Measurements from ENCODE around the gene RASGRP2. TPM values are rescaled to one million over a fixed set of nuclear protein-coding genes. Genes with fewer than 3 reads are reported as not detected.

The RASGRP2 gene
- total RNA-seq, 1 donor from 2014 or later: 0.96 TPM

DNA sequence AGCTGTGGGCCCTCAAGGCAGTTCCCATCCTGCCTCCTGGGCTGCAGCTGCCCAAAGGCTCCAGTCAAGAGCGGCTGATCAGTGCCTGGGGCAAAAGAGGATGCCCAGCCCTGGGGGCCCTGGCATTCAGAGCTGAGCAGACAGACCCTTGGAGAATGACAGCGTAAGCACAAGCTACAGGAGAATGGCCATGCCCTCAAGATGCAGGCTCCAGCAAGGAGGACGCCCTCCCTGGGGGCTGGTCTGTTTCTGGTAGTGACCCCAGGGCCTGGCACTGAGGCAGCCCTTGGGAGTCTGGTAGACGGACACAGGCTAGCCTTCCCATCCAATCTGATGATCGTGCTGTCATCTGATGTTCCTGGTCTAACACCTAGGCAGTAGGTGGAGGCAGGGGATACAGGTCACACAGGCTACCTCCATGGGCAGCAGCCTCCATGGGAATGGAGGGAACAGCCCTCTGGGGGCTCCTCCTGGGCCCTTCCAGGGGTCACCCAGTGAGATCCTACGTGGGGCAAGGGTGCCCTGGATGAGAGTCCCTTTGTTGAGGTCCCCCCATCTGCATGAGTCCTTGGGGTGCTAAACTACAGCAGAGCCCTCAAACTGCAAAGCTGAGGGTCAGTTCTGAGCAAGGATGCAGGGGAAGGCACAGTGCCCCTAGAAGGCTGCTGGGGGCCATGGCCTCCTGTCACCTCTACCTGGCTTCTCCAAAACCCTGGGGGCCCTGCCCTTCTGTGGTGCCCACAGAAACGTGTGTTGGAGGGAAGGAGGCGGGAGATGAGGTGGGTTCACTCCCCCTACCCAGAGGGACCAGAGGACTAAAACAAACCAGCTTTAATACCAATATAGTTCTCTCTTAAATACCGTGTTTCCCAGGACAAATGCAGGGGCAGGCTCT is 44.6 kb upstream of the RASGRP2 start:
- no peaks in the 10 kb centered on the region for H3K27me3 ChIP-seq (ENCODE audit: control insufficient read depth, insufficient read depth, low read length)
- no peak for DNase-seq (ENCODE audit: low read depth)
- no peaks in the 10 kb centered on the region for H3K36me3 ChIP-seq (ENCODE audit: control insufficient read depth, insufficient read depth, low read length)
- H3K4me3 ChIP-seq (ENCODE audit: low read depth, low read length): no peak overlapping the region
- TF ChIP-seq, protein P1, sequence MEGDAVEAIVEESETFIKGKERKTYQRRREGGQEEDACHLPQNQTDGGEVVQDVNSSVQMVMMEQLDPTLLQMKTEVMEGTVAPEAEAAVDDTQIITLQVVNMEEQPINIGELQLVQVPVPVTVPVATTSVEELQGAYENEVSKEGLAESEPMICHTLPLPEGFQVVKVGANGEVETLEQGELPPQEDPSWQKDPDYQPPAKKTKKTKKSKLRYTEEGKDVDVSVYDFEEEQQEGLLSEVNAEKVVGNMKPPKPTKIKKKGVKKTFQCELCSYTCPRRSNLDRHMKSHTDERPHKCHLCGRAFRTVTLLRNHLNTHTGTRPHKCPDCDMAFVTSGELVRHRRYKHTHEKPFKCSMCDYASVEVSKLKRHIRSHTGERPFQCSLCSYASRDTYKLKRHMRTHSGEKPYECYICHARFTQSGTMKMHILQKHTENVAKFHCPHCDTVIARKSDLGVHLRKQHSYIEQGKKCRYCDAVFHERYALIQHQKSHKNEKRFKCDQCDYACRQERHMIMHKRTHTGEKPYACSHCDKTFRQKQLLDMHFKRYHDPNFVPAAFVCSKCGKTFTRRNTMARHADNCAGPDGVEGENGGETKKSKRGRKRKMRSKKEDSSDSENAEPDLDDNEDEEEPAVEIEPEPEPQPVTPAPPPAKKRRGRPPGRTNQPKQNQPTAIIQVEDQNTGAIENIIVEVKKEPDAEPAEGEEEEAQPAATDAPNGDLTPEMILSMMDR (IDR thresholded peaks at IDR 0.05; ENCODE audit: insufficient read depth, low read length, poor library complexity, severe bottlenecking): no peak

DNA sequence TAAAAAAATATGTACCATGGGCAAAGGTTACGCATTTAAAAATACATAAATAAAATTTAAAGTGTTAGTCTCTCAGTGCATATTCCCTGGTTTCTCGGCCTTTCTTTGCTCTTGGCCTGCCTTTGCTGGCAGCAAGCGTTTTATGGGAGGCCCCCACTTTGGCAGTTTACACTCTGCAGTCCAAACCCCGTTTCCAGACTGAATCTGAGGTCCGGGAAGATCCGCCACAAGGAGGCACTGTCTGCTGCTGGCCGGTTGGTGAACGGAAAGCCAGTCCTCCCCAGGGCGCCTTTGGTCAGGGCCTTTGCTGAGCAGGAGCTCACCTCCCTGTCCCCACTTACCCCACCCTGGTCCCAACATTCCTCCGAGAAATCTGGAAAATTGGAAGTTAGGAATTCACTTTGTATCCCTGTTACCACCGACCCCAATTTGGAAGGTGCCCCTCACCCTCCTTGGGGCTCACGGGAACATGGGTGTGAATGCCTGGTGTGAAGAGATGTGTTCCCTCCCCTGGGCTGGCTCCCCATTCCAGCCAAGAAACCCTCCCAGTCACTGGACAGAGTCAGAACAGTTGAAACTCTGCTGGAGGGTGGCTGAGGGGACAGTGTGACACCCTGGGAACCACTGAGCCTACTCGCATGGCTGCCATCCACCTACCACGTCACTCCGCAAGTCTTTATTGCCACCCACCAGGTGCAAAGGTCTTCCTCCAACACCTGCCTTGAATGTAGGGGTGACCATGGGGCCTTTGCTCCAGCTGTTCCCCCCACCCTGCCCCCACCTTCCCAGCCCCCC is 43.8 kb upstream of the RASGRP2 start:
- no peak for DNase-seq (ENCODE audit: low read depth)
- Histone ChIP-seq H3K27me3 (ENCODE audit: control insufficient read depth, insufficient read depth, low read length) (no peaks in the 10 kb centered on the region), H3K36me3 (ENCODE audit: control insufficient read depth, insufficient read depth, low read length) (no peaks in the 10 kb centered on the region), H3K4me3 (ENCODE audit: low read depth, low read length) (no peak overlapping the region)
- TF ChIP-seq, protein P1 (IDR thresholded peaks at IDR 0.05; ENCODE audit: insufficient read depth, low read length, poor library complexity, severe bottlenecking): peak; percentile 92

DNA sequence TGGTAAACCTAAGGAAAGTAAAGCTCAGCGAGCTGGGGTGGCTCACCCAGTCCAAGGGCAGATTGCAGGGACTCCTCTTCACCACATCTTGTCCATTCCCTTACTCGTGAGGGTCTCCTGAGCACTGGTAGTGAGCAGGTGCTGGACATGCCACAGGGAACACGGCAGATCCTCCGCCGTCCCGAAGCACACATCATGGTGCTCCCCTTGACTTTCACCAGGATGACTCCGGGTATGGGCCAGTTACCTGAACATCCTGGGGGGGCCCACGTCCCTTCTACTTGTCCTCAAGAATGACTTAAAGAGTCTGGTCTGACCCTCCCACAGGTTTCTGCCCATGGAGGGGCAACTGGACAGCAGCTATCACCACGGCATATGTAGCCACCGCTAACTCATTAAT is 42.4 kb upstream of the RASGRP2 start:
- Histone ChIP-seq H3K27me3 (ENCODE audit: control insufficient read depth, insufficient read depth, low read length) (no peaks in the 10 kb centered on the region), H3K36me3 (ENCODE audit: control insufficient read depth, insufficient read depth, low read length) (no peaks in the 10 kb centered on the region), H3K4me3 (ENCODE audit: low read depth, low read length) (no peak overlapping the region)
- TF ChIP-seq, protein P1 (IDR thresholded peaks at IDR 0.05; ENCODE audit: insufficient read depth, low read length, poor library complexity, severe bottlenecking): no peak
- no peak for DNase-seq (ENCODE audit: low read depth)

DNA sequence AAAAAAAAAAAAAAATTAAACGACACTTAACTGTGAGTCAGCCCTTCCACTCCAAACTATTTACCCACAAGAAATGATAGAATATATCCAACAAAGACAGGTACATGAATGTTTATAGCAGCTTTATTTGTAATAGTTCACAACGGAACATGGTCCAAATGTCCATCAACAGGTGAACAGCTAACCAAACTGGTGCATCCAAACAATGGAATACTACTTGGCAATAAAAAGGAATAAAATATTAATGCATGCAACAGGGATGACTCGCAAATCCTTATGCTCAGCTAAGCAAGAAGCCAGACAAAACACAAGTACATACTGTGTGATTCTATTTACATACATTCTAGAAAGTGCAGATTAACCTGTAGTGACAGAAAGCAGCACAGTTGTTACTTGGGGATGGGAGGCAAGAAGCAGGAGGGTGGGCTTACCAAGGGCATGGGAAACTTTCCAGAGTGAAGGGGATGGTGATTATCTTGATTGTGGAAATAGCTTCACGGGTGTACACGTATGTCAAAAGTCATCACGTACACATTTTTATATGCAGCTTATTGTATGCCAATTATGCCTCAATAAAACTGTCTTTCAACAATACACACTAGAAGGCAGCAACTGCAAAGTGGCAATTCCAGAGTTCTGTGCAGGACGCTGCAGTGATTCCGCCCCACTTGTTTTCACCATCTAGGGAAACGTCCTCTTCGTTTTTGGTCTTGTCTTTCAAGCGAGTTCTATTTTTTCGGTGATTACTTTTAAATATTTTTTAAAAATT is 41.1 kb upstream of the RASGRP2 start:
- no peaks in the 10 kb centered on the region for H3K36me3 ChIP-seq (ENCODE audit: control insufficient read depth, insufficient read depth, low read length)
- no peak for DNase-seq (ENCODE audit: low read depth)
- no peak overlapping the region for H3K4me3 ChIP-seq (ENCODE audit: low read depth, low read length)
- TF ChIP-seq, protein P1 (IDR thresholded peaks at IDR 0.05; ENCODE audit: insufficient read depth, low read length, poor library complexity, severe bottlenecking): no peak
- no peaks in the 10 kb centered on the region for H3K27me3 ChIP-seq (ENCODE audit: control insufficient read depth, insufficient read depth, low read length)

DNA sequence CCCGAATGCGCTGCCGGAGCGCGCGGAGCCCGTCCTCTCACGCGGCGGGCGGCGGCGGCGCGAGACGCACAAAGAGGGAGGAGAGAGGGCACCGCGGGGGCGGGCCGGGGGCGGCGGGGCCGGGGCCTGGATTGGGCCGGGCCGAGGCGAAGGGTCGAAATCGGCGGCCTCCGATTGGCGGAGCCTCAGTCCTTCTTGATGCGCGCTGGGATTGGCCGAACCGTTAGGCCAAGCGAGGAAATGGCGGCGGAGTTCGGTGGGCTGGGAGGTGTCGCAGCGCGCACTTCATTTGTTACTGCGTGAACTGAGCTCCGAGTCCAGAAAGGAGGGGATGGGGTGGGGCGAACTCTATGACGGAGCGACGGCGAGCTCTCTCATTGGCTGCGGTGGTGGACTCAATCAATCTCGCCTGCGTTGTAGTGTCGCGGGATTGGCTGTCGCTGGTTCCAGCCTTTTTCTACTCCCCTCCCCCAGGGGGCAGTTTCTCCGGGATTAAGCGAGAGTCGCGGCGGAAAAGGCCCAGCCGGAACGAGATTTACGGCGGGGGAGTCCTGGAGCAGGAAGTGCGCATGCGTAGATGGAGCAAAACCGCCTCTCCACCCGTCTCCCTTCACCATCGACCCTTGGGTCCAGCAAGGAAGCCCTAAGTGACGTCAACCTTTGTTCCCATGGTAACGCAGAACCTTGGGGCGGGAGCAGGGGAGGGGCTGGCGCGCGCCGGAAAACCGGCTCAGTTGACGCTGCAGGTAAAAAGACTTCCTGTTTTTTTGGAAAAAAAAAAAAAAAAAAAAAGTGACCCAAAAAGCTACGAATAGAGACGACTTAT is 34.7 kb upstream of the RASGRP2 start, which contains the start of gene SF1:
Gene SF1 (minus strand): TSS at position 70 of the 826 bp plus-strand sequence. CDS start 150 bp downstream, outside the sequence.
- TF ChIP-seq, protein P1 (IDR thresholded peaks at IDR 0.05; ENCODE audit: insufficient read depth, low read length, poor library complexity, severe bottlenecking): no peak
- H3K36me3 ChIP-seq (ENCODE audit: control insufficient read depth, insufficient read depth, low read length): peaks cover 4% of the 10 kb centered on the region
- no peaks in the 10 kb centered on the region for H3K27me3 ChIP-seq (ENCODE audit: control insufficient read depth, insufficient read depth, low read length)
- peak within 1 kb of the TSS; percentile 95 for H3K4me3 ChIP-seq (ENCODE audit: low read depth, low read length)
- DNase-seq (ENCODE audit: low read depth): peak; percentile 97

Data from kidney epithelial cell (primary cell).